IMR-90 (cell line): ENCODE data around the gene KLF13. TPM values are rescaled to one million over a fixed set of nuclear protein-coding genes. Genes with fewer than 3 reads are reported as not detected.

Experiments used
- ATAC-seq: fragments of 200-7000 bp; cut with Tn5 transposase; 2 replicates; pipeline ENCODE4 v1.9.1; 2020; ENCODE audit warnings: low read depth, mild to moderate bottlenecking, moderate library complexity
- BruUV-seq: library from RNA; stranded (reverse); fragments of 400-500 nt; replicated peaks from 2 replicates; lab custom pipeline; 2021; lab: Mats Ljungman, UMichigan
- CTCF ChIA-PET: fragments of 300-600 bp; formaldehyde crosslinking; extraction: SDS; loops from one replicate; lab custom pipeline; 2021; ENCODE audit warnings: antibody characterized with exemption; lab: Yijun Ruan, JAX
- POLR2A ChIA-PET: fragments of 300-600 bp; sonication (Branson Sonifier 250); formaldehyde crosslinking; loops from one replicate; lab custom pipeline; 2022; ENCODE audit warnings: antibody characterized with exemption; ENCODE audit not compliant: unreplicated experiment; lab: Charles Lee
- DNase-seq: peaks from one replicate; pipeline ENCODE4 v3.0.0; 2013
- H2AFZ ChIP-seq: replicated peaks from 2 replicates; pipeline ENCODE3; 2013; ENCODE audit warnings: low read length, mild to moderate bottlenecking; ENCODE audit not compliant: poor library complexity
- H2AK5ac ChIP-seq: 2 replicates; pipeline ENCODE4 v1.6.1; 2013; ENCODE audit warnings: low read depth, low read length, inconsistent platforms
- H2AK9ac ChIP-seq: replicated peaks from 2 replicates; pipeline ENCODE3; 2013; ENCODE audit warnings: mild to moderate bottlenecking, low read depth, low read length, moderate library complexity; ENCODE audit not compliant: poor library complexity
- H2BK120ac ChIP-seq: 2 replicates; pipeline ENCODE4 v1.6.1; 2013; ENCODE audit warnings: low read depth, low read length, inconsistent platforms
- H2BK15ac ChIP-seq: 3 replicates; pipeline ENCODE4 v1.6.1; 2013; ENCODE audit warnings: low read depth, low read length, inconsistent platforms
- H2BK20ac ChIP-seq: 2 replicates; pipeline ENCODE4 v1.6.1; 2013; ENCODE audit warnings: low read depth, mild to moderate bottlenecking, inconsistent platforms, low read length, moderate library complexity
- H2BK5ac ChIP-seq: 2 replicates; pipeline ENCODE4 v1.6.1; 2013; ENCODE audit warnings: mild to moderate bottlenecking, low read depth, low read length, inconsistent platforms; ENCODE audit not compliant: poor library complexity, severe bottlenecking
- H3K14ac ChIP-seq: replicated peaks from 2 replicates; pipeline ENCODE4 v1.6.1; 2013; ENCODE audit warnings: low read depth, low read length, inconsistent platforms
- H3K18ac ChIP-seq: 2 replicates; pipeline ENCODE4 v1.6.1; 2013; ENCODE audit warnings: low read depth, low read length, control low read depth
- H3K23ac ChIP-seq: 2 replicates; pipeline ENCODE4 v1.6.1; 2013; ENCODE audit warnings: low read depth, low read length, inconsistent platforms
- H3K27ac ChIP-seq: 2 replicates; pipeline ENCODE4 v1.5.1; 2013; ENCODE audit warnings: mild to moderate bottlenecking, control low read depth, low read length; ENCODE audit not compliant: insufficient read depth
- H3K27me3 ChIP-seq: 2 replicates; pipeline ENCODE4 v1.6.1; 2013; ENCODE audit warnings: low read length; ENCODE audit not compliant: control insufficient read depth, insufficient read depth
- H3K36me3 ChIP-seq: 2 replicates; pipeline ENCODE4 v1.6.1; 2013; ENCODE audit warnings: low read length, mixed read lengths; ENCODE audit not compliant: control insufficient read depth, insufficient read depth
- H3K4ac ChIP-seq: 2 replicates; pipeline ENCODE4 v1.6.1; 2013; ENCODE audit warnings: low read depth, low read length, inconsistent platforms
- H3K4me1 ChIP-seq: 2 replicates; pipeline ENCODE4 v1.6.1; 2013; ENCODE audit warnings: low read length, mixed read lengths; ENCODE audit not compliant: control insufficient read depth, insufficient read depth
- H3K4me2 ChIP-seq: 2 replicates; pipeline ENCODE4 v1.6.1; 2013; ENCODE audit warnings: low read depth, mild to moderate bottlenecking, control low read depth, low read length, moderate library complexity
- H3K4me3 ChIP-seq: 2 replicates; pipeline ENCODE4 v1.5.1; 2013; ENCODE audit warnings: low read depth, mild to moderate bottlenecking, control low read depth, low read length, moderate library complexity; ENCODE audit not compliant: insufficient read depth
- H3K56ac ChIP-seq: 2 replicates; pipeline ENCODE4 v1.6.1; 2013; ENCODE audit warnings: low read length, inconsistent platforms; ENCODE audit not compliant: insufficient read depth; ENCODE audit errors: extremely low read depth
- H3K79me1 ChIP-seq, 2 experiments: 2 replicates each; pipeline ENCODE4 v1.6.1; 2013; ENCODE audit warnings: low read length in 2 of 2, inconsistent platforms in 1 of 2, low read depth in 1 of 2
- H3K9ac ChIP-seq: 2 replicates; pipeline ENCODE4 v1.6.1; 2013; ENCODE audit warnings: low read depth, low read length, control low read depth
- H3K9me1 ChIP-seq: 2 replicates; pipeline ENCODE4 v1.6.1; 2013; ENCODE audit warnings: low read length, inconsistent platforms; ENCODE audit not compliant: insufficient read depth
- H3K9me3 ChIP-seq: 2 replicates; pipeline ENCODE4 v1.6.1; 2013; ENCODE audit warnings: low read length; ENCODE audit not compliant: control insufficient read depth, insufficient read depth
- H4K20me1 ChIP-seq: 2 replicates; pipeline ENCODE4 v1.6.1; 2013; ENCODE audit warnings: low read length, inconsistent platforms; ENCODE audit not compliant: insufficient read depth
- H4K5ac ChIP-seq: 2 replicates; pipeline ENCODE4 v1.6.1; 2013; ENCODE audit warnings: mild to moderate bottlenecking, low read depth, low read length, control low read depth
- H4K8ac ChIP-seq, 2 experiments: 2 replicates each; pipeline ENCODE4 v1.6.1; 2013; ENCODE audit warnings: low read depth in 2 of 2, low read length in 2 of 2, control low read depth in 1 of 2, inconsistent platforms in 1 of 2
- H4K91ac ChIP-seq: 2 replicates; pipeline ENCODE4 v1.6.1; 2013; ENCODE audit warnings: low read depth, low read length, inconsistent platforms; ENCODE audit not compliant: insufficient read depth
- BHLHE40 ChIP-seq: fragments of 150-350 bp; IDR thresholded peaks from 2 replicates; pipeline ENCODE4 v1.6.1; 2016; ENCODE audit warnings: mild to moderate bottlenecking, low read depth, low read length
- CEBPB ChIP-seq: IDR thresholded peaks from 2 replicates; pipeline ENCODE4 v1.6.1; 2012; ENCODE audit warnings: low read depth, low read length, improper control_type of control experiment
- CHD1 ChIP-seq: IDR thresholded peaks from 2 replicates; pipeline ENCODE4 v1.6.1; 2012; ENCODE audit warnings: low read depth, low read length, improper control_type of control experiment
- CTCF ChIP-seq: conservative IDR thresholded peaks from 2 replicates; pipeline ENCODE4 v1.5.1; 2012; ENCODE audit warnings: mild to moderate bottlenecking, low read depth, low read length, improper control_type of control experiment
- ELK1 ChIP-seq: fragments of 150-350 bp; IDR thresholded peaks from 2 replicates; pipeline ENCODE4 v1.6.1; 2016; ENCODE audit warnings: low read depth, mild to moderate bottlenecking, low read length, moderate library complexity, borderline replicate concordance
- FOS ChIP-seq: fragments of 150-350 bp; IDR thresholded peaks from 2 replicates; pipeline ENCODE4 v1.6.1; 2016; ENCODE audit warnings: low read depth, low read length
- MAFK ChIP-seq: IDR thresholded peaks from 2 replicates; pipeline ENCODE4 v1.6.1; 2012; ENCODE audit warnings: low read depth, low read length, improper control_type of control experiment
- MAZ ChIP-seq: IDR thresholded peaks from 2 replicates; pipeline ENCODE4 v1.6.1; 2012; ENCODE audit warnings: low read depth, mild to moderate bottlenecking, low read length, improper control_type of control experiment, moderate library complexity, borderline replicate concordance
- MXI1 ChIP-seq: IDR thresholded peaks from 2 replicates; pipeline ENCODE4 v1.6.1; 2012; ENCODE audit warnings: low read depth, mild to moderate bottlenecking, low read length, moderate library complexity, borderline replicate concordance
- NFE2L2 ChIP-seq: fragments of 150-350 bp; IDR thresholded peaks from 2 replicates; pipeline ENCODE4 v1.6.1; 2016; ENCODE audit warnings: low read depth, mild to moderate bottlenecking, low read length
- POLR2A ChIP-seq: IDR thresholded peaks from 2 replicates; pipeline ENCODE4 v1.6.1; 2012; ENCODE audit warnings: mild to moderate bottlenecking, low read depth, low read length
- RCOR1 ChIP-seq: IDR thresholded peaks from 2 replicates; pipeline ENCODE4 v1.6.1; 2012; ENCODE audit warnings: mild to moderate bottlenecking, low read length, improper control_type of control experiment; ENCODE audit not compliant: insufficient replicate concordance
- RFX5 ChIP-seq: IDR thresholded peaks from 2 replicates; pipeline ENCODE4 v1.8.0; 2012; ENCODE audit warnings: low read depth, mild to moderate bottlenecking, low read length, moderate library complexity
- SMC3 ChIP-seq: fragments of 150-350 bp; IDR thresholded peaks from 2 replicates; pipeline ENCODE4 v1.6.1; 2016; ENCODE audit warnings: low read depth, mild to moderate bottlenecking, antibody characterized with exemption, low read length, moderate library complexity
- USF2 ChIP-seq: fragments of 150-350 bp; IDR thresholded peaks from 2 replicates; pipeline ENCODE4 v1.6.1; 2017; ENCODE audit warnings: mild to moderate bottlenecking, antibody characterized with exemption, low read length, low read depth
- WGBS, 2 experiments: methylation state at CpG; one replicate each; pipeline versions ENCODE4 v1.1.5 to v1.1.7; 2013; ENCODE audit warnings: missing lambda C conversion rate in 2 of 2; ENCODE audit not compliant: insufficient read length in 1 of 2; ENCODE audit errors: extremely low coverage in 2 of 2; 5-methylcytosine and 5-hydroxymethylcytosine counted together
- dilution Hi-C: fragments of 300-500 bp; cut with HindIII; formaldehyde crosslinking; loops from one replicate; pipeline ENCODE4 v1.14.3; 2018; ENCODE audit warnings: low sequenced_read_pairs; ENCODE audit not compliant: unreplicated experiment
- in situ Hi-C: fragments of 300-500 bp; cut with MboI; formaldehyde crosslinking; loops from 3 replicates; pipeline ENCODE4 v1.14.3; 2019; ENCODE audit warnings: low sequenced_read_pairs, inconsistent platforms, mixed read lengths
- intact Hi-C: fragments of 100-400 bp; cut with micrococcal nuclease; formaldehyde crosslinking; loops from 2 replicates; pipeline ENCODE4 v1.10.0; 2022
- polyA plus RNA-seq, 3 experiments: library from polyadenylated mRNA; depleted of rRNA; stranded (reverse); fragments of >200 nt; gene quantifications; 2 replicates each; pipeline ENCODE4 v1.2.3, GENCODE V29; 2012; ENCODE audit warnings: low replicate concordance in 1 of 3
- total RNA-seq: library from RNA; depleted of rRNA; stranded (reverse); fragments of >200 nt; gene quantifications from 2 replicates; pipeline ENCODE4 v1.2.3, GENCODE V29; 2012

KLF13 gene
- total and polyA plus RNA-seq, 2 of the 4 experiments (the other 2 are of a cell fraction), result 9.5 to 10.6 TPM

GRCh38 chr15:31324186-31324585 is 2.4 kb upstream of the KLF13 start:
- H4K8ac ChIP-seq, result no peak overlapping the region
- H3K27me3 ChIP-seq, result peaks cover 5% of the 10 kb centered on the region
- H3K23ac ChIP-seq, result no peak overlapping the region
- no peak overlapping the region for H4K91ac ChIP-seq
- H3K36me3 ChIP-seq, result no peaks in the 10 kb centered on the region
- H2BK120ac ChIP-seq, result no peak overlapping the region
- TF ChIP-seq NFE2L2 (no peak), MAFK (no peak), CTCF (no peak), RCOR1 (no peak), RFX5 (no peak), POLR2A (no peak), MAZ (no peak), USF2 (no peak), SMC3 (no peak), MXI1 (no peak), FOS (no peak), CHD1 (no peak), CEBPB (no peak), ELK1 (no peak), BHLHE40 (no peak)
- WGBS, 2 experiments, result 100% methylated on average over 1 of the region's 5 CpGs; no CpG with 5 or more reads in 1 of the 2 experiments
- H3K4me3 ChIP-seq, result no peak overlapping the region
- no peak overlapping the region for H3K4me2 ChIP-seq
- H3K4me1 ChIP-seq, result peaks cover 7% of the 10 kb centered on the region
- H3K27ac ChIP-seq, result no peak overlapping the region
- no peak for DNase-seq
- peaks cover 4% of the 10 kb centered on the region for H3K9me3 ChIP-seq
- H3K56ac ChIP-seq, result no peak overlapping the region
- H3K4ac ChIP-seq, result no peak overlapping the region
- no peak overlapping the region for H2AK9ac ChIP-seq
- intact Hi-C loops, result loop anchor here (10.0 kb wide), 1 partner anchor 329 kb away; the partner anchor contains the start of gene MTMR10
- H3K18ac ChIP-seq, result no peak overlapping the region
- peaks cover 7% of the 10 kb centered on the region; the same call in 1 of the 2 replicates for H3K9me1 ChIP-seq
- H2AK5ac ChIP-seq, result no peak overlapping the region
- no TSS peak for BruUV-seq
- POLR2A ChIA-PET, result no interaction called here
- no peak for ATAC-seq
- CTCF ChIA-PET, result no interaction called here
- no peak overlapping the region for H2BK20ac ChIP-seq
- no peak overlapping the region for H2AFZ ChIP-seq
- no peak overlapping the region for H3K14ac ChIP-seq
- H3K9ac ChIP-seq, result no peak overlapping the region
- peaks cover 17 to 20% of the 10 kb centered on the region in 2 experiments for H3K79me1 ChIP-seq
- no peak overlapping the region for H2BK15ac ChIP-seq
- no peak overlapping the region for H4K5ac ChIP-seq
- in situ Hi-C loops, result loop anchor here (10.0 kb wide), 1 partner anchor 161 kb away; no protein-coding TSS in a partner anchor
- no peak overlapping the region for H2BK5ac ChIP-seq
- peaks cover 7% of the 10 kb centered on the region; the same call in 1 of the 2 replicates for H4K20me1 ChIP-seq
- dilution Hi-C loops, result no loop called here
